Activated CD8-positive, alpha-beta memory T cell treated with anti-CD3 and anti-CD28 coated beads, Interleukin-2, amount 50 U/mL, for 24 hours (primary cell): Measurements from ENCODE around the gene TAC4.

ENCODE experiments used
- DNase-seq: peaks from one replicate; pipeline ENCODE4 v3.0.0-alpha.2; 2020; ENCODE audit errors: extremely low read depth

The TAC4 gene, protein sequence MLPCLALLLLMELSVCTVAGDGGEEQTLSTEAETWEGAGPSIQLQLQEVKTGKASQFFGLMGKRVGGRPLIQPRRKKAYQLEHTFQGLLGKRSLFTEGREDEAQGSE

DNA sequence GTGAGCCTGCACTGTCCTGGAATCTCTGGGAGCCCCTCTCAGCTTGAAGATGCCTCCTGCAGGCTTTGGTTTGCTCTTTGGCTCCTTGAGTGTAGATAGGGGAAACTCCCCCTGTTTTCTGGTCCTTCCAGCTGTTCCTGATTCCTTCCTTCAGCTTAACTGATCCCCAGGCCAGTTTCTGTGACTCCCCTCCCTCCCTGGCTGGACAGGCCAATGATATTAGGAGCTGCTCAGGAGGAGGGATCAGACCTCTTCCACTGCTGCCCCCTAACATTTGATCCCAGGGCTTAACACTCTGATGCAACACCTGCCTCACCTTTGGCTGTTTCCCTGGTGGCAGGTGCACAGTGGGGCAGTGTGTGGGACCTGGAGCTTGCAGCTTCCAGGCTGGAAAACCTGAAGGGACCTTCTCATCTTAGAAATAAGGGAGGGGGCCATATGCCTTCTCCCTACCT is at the start of gene TAC4:
TSS of gene TAC4 (minus strand) at position 51 of the 455 bp plus-strand sequence. CDS start 52 bp downstream, outside the sequence.
- DNase-seq: no peak

DNA sequence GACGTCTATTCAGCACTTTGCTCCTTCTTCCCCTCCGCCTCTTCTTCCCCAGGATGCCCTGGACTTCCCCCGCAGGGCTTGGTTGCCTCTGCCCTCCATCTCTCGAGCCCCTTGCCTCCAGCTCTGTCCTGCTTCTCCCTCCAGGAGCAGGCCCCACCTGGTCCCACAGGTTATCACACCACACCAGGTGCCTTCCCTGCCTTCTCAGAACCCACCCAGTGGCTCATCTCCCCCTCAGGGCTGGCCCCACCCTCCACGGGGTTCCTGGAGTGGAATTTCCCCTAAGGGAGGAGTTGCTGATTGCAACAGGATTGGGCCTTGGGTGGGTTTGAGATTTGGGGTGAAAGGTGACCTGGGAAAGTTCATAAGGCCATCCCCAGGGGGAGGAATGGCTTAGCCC is 49.0 kb upstream of the TAC4 start:
- no peak for DNase-seq

DNA sequence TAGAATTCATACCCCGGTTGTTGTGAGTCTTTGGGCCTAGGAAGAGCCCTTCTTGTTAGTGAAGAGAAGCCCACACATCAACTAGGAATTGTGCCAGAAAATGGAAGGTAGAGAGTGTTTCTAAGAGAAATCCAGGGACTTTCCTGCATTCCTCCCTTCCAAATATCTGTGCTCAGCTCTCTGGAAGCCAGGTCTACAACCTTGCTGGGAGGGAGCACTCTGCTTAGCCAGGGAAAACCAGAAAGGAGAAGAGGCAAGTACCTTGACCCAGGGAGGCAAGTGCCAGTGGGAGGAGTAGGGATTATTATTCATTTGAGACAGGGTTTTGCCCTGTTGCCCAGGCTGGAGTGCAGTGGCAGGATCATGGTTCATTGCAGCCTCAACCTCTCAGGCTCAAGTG is 48.4 kb upstream of the TAC4 start:
- no peak for DNase-seq

DNA sequence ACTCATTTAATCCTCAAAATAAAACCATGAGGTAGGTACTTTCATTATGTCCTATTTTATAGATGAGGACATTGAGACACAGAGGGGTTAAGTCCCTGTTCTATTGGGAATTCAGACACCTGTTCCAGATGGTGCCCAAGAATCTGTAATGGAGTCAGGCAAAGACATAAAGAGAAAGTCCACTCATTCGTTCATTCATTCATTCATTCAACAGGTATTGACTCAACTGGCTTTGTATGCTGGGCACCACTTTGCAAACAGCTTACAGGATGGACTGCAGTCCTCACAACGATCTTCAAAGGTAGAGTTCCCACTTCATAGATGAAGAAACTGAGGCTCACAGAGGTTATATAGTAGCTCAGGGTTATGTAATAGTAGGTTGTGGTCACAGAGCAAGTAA is 47.9 kb upstream of the TAC4 start:
- DNase-seq: no peak

DNA sequence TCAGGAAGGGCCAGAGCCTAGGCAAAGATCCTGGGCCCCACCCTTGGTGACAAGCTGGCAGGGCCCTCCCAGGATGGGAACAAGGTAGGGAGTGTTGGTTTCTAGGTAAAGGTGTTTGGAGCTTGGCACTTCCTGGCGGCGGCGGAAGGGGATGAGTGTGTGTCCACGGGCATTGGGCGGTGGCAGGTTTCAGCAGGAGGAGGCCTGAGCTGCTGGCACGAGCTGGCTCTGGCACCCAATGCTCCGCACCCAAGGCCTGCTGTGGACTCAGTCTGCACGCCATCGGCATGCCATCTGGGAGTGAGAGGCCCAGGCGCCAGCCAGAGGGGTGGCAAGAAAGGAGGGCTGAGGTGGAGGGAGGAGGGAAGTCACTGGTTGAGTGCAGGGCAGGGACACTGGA is 46.9 kb upstream of the TAC4 start:
- DNase-seq: no peak

DNA sequence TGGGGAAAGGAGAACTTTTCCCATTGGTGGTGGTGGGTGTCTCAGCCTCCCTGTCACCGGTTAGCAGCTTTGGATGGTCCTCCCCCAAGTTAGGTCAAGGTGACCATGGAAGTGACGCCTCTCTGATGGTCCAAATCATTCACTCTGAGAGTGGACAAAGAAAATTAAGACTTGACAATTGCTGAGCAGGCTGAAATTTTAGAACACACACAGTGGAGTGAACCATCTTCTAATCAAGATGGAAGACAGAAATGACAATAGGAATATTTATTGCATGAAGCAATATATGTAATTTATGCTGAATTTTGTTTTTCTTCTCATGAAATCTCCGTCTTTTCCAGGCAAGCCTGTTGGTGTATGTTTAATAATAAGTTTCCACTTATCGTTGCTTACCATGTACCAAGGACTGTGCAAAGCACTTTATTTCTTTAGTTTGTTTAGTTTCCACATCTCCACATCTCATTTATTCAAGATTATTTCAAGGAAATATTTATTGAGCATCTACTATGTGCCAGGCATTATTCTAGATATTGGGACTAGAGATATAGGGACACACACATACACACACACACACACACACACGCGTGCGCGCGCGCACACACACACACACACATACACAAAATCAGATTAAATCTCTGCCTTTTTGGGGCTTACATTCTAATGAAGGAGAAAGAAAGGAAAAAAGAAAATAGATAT is 44.0 kb upstream of the TAC4 start:
- DNase-seq: no peak

DNA sequence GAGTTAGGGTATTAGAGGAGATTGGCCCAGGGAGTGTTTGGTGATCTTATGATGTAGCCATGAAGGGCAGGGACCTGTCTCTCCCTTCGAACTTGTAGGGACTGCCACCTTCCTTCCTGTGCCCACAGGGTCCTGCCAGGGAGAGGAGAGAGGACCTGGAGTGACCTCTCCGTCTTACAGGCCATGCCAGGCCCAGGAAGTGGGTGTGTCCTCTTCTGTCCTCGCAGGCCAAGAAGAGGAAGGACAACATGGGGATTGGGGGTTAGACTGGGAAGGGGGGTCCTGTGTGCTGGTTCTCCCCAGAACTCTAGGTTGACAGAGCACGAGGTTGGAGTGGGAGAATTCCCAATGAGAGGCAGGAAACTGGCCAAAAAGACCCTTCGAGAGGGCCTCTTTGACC is 43.4 kb upstream of the TAC4 start:
- no peak for DNase-seq

DNA sequence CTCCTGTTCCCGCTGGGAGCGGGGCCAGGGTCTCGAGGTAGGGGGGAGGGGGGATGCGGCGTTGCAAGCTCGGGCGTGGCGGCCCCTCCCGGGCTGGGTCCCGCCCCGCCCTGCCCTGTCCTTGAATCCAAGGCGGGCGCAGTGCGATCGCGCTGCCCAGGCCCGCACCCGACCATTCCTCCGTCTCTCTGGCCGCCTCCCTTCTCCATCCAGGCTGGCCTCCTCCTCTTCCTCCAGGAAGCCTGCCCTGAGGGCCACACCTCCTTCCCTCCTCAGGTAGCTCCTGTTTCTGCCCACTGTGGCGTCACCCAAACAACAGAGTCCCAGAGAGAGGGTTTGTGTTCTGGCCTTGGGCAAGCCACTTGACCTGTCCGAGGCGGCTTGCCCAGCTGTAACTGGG is 43.0 kb upstream of the TAC4 start:
- DNase-seq: no peak

DNA sequence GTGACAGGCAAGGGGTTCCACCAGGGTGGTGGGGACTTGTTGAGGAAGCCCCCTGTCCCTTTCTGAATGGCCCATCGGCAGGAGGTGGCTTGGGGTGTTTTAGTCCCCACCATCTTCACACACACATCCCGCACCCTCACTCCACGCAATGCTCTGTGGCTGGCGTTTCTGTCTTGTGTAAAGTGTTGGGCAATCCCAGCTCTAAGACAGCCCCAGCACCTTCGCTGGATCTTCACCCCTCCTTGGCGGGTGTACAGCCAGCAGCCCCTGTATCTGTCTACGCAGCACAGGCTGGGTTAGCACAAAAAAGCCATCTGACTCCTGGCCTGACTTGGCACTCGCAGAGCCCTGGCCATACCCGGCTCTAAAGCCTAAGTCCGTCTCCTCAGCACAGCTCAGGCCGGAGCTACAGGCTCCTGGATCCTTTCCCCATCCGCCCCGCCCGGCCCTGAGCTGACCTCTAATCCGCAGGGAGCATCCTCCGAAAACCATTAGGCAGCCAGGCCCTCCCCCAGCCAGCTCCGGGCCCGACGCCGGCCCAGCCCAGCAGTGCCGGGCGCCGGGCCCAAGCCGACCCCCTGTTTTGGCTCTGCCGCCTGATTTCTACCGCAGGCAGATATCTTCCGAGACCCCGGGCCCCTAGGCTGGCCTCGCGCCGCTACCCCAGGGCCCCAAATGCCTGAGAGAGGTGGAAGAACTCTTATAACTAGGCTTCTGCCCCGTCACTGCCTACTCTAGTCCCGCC is 42.4 kb upstream of the TAC4 start:
- DNase-seq: no peak

DNA sequence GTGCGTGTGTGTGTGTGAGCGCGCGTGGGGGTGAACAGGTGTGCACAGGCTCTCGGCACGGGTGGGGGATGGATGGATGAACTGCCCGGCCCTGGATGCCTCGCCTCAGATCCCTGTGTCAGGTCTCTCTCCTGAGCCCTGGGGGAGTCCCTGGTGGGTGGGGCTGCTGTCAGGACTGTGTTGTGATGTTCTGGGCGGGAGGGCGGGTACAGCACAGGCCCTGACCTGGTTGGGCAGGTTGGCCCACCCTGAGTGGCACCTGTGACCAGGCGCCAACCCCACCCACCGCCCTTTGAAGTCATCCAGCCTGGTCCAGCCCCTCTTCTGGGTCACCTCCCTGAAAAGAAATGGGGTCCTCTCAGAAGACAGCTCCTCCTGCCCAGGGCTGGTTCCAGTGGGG is 41.6 kb upstream of the TAC4 start:
- no peak for DNase-seq

DNA sequence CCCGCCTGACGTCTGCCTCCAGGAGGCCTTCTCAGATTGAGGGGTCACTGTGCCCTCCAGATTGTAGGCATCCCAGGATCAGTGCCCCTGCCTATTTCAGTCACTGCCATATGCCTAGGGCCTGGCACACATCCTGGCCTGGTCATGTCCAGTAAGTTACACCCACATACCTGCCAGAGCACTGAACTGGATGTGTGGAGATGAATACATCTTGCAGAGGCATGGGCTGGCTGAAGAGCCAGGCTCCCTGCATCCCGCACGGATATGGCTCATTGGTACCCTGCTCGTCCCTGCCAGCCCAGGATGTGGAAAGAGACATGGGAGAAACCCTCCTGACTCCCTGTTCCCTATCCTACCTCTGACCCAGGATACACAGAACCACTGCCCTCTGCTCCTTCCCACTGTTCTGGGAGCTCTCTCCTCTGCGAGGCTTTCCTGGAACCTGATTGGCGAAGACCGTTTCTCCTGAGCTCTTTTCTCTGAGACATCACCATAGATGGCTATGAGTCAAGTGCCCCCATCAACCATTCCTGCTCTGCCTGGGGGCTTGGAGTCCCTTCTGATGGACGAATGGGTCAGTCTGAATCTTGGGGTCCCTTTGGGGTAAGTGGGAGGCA is 40.0 kb upstream of the TAC4 start:
- DNase-seq: no peak

DNA sequence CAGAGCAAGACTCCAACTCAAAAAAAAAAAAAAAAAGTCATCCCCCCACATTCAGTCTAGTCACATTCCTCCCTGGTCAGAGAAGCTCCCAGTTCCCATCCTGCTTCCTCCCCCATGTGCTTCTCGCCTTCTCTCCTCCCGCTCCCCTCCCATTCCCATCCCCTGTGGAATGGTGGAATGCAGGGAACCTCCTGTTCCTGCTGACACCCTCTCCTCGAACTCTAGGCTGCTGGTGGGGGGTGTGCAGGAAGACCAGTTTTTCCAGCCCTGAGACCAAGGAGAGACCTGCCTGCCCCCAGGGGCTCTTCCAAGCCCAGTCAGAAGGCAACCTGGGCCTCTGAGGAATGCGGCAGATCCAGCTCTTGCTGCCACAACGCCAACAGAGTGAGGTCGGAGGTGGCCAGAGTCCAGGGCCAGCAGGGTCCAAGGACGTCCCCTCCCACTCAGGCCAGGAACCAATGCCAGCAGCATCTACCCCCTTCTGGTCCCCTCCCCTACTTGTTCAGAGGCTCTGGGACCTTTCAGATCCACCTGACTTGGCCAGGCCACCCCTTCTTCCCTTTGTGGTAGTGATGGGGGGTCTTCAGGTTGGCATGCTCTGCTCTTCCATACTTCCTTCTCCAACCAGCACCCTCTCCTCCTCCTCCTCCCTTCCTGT is 39.3 kb upstream of the TAC4 start:
- no peak for DNase-seq

DNA sequence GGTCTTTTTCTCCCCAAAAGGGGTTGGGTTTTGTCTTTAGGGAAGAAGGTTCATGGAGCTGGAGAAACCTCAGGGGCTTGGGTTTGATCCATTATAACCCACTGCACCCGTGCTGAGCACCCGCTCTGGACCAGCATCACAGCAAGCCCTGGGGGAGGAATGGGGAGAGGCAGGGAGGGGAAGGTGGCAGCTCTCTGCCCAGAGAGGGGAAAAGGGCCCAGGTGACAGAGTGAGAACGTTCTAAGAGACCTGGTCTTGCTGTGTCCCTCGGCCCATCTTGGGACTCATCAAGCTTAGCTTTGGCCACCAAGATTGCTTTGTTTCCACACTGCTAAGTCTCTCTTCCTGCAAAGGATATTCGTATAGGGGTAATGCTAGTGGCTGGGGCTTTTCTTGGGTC is 38.2 kb upstream of the TAC4 start:
- no peak for DNase-seq

DNA sequence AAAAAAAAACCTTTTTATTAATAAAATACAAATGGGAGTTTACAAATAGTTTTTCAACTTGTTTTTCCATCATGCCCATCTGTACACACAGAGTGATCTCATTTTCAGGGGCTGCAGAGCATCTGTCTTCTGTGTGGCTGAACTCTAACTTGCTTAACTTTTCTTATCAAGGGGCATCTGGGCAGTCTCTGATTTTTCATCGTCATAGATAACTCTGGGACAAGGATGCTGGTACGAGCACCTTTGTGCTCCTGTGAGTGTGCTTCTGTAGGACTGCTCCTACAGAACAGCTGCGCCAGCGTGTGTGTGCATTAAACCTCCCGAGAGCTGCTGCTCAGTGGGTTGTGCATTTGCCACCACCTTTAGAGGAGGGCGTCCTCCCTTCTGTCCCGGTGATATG is 34.6 kb upstream of the TAC4 start:
- no peak for DNase-seq

DNA sequence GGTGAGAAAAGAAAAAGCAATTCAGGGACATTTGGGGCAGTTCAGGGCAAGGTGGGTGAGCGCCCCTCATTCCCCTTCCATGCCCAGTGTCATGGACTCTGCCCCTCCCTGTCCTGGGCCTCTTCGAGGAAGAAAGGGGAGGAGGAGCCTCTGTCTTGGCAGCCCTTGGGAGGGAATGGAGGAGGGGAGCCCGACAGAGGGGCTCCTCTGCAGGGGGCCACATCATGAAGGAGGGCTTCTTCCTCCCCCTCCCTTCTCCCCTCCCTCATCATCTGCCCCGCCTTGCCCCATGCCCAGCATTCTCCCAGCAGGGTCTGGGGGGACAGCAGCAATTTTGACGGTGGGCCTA is 33.2 kb upstream of the TAC4 start:
- no peak for DNase-seq

DNA sequence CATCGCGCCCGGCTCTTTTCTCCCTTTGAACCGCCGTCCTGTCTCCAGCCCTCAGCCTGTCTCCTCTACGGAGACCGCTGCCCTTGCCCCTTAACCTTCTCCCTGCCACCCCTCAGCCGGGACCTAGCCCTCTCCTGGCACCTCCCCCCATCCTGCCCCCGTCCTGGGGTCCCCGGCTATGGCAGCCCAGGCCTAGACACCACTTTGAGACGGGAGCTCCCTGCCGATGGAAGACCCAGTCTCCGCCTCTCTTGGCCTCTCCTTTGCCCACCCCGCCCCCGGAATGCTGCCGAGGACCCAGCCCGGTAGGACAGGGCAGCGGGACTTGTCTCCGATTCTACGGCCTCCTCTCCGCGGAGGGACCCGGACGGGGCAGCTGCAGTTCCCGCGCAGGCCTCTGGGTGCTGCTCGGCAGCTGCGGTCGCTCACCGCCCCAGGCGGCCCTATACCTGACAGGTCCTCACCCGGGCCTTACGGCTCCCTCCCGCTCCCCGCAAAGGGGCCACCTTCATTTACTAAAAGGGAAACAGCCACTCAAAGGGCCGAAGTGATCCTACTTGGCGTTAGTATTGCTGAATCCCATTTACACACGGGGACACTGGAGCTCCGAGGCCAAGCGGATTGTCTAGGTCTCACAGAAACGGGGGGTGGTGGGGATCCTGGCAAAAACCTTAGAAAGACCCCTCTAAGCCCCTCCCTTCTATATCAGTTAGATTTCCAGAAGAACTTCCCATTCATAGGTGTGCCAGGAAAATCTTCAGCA is 32.6 kb upstream of the TAC4 start:
- DNase-seq: peak; percentile 13

DNA sequence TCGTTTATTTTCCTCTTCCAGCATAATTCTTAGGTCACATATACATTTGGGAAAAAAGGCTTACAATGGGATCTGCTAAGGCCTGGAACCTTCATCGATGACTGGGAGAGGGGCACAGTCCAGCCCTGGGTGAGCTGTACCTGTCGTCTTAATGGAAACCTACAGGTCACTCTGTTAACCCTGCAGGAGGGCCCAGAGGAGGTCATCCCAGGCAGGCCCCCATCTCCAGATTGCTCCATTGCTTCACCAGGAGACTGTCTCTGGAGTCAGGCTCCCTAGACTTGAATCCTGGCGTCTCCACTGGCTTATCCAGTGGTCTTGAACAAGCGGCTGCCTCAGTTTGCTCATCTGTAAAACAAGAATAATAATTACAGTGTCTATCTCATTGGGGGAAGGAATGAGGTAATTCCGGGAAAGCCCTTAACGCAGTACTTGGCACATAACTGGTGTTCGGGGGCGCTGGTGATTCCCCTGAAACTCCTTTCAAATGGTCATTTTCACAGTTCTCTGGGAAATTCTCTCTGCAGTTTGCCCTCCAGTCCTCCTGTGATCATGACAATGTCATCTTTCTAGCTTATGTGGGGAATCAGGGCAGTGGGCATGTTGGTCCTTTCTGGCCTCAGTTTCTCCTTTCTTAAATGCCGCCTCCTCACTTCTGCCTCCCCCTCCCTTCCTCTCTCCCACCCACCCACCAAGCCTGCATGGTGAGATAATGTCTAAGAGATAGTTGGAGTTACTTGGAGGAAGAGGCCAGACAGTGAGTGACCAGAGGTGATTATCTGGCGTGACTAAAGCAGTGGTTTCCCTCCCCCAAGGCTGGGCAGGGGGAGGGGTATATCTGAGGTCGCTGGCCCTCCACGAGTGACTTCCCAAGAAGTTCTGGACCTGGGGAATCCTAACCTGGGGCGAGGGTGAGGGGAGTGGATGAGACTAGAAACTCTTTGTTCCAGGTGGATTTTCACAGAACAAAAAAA is 31.3 kb upstream of the TAC4 start:
- DNase-seq: no peak

DNA sequence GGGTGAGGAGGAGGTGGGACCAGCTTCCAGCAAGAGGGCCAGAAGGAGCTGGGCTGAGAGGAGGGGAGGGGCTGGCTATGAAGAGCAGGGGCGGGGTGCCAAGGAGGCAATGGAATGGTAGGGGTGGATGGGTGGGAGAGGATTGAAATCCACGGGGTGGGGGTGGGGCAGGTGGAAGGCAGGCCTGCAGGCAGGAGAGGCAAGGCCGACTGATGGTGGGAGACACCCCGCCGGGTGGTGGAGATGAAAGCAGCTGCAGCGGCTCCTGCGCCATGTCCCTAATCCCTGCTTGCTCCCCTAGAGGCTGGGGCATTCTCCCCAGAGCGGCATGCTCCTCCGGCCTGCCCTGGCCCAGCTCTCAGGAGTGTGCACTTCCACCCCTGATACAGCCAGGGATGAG is 27.8 kb upstream of the TAC4 start:
- no peak for DNase-seq

DNA sequence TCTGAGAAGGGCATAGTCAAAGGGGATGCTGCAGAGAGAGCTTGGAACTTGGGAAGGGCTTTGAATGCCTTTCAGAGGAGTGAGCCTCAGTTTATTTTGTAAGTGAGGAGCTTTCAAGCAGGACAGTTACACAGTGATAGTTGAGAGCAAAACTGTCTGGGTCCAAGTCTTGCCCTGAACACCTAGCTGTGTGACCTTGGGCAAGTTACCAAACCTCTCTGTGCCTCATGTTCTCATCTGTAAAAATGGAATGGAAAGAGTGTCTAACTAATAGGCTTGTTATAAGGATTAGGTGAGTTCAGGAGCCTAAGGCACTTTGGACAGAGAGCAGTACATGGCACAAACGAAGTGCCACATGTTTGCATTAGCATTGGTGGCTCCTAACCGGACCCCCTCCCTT is 27.0 kb upstream of the TAC4 start:
- no peak for DNase-seq

DNA sequence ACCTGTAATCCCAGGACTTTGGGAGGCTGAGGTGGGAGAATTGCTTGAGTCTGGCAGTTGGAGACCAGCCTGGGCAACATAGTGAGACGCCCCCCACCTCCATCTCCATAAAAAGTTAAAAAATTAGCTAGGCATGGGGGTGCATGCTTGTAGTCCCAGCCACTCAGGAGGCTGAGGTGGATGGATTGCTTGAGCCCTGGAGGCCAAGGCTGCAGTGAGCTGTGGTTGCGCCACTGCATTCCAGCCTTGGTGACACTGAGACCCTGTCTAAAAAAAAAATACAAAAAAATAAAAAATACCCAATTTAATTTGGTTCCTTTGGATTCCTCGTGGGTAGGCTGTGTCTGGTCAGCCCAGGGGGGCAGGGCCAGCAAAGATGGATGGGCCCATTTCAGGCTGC is 26.1 kb upstream of the TAC4 start:
- no peak for DNase-seq

DNA sequence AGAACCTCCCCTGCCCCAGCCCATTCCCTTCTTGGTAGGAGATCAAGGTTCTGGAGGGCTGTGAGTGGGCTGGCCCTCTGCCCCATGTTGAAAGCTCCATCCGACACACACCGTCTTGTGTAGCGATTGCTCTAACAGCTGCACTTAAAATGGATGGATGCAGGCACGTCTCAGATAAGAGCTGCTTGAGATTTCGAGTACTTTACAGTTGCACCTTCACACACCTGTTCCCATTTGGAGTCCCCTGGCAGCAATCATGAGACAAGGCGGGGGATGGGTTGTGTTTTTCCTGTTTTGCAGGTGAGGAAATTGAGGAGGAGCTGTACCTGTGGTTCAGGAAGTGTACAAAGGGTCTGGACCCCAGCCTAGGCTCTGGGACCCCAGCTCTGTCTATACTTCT is 25.6 kb upstream of the TAC4 start:
- no peak for DNase-seq
